ENCODE measurements around the gene PLCB2.
A peak's percentile ranks its signal among the peaks of the same experiment; 100 is the strongest.

- TF ChIP-seq CTCF (IDR thresholded peaks at IDR 0.05; ENCODE audit: insufficient read depth, low read length) (peak; percentile 36), POLR2AphosphoS5 (IDR thresholded peaks at IDR 0.05; ENCODE audit: low read depth) (no peak)
Observed at GRCh38 chr15:40354408-40355171, 46.9 kb upstream of the PLCB2 start.
